ENCODE data around the gene ST7. TPM values are rescaled to one million over a fixed set of nuclear protein-coding genes. Genes with fewer than 3 reads are reported as not detected.

Gene ST7
- total RNA-seq, 1 donor from 2014 or later, result 19.7 TPM

DNA sequence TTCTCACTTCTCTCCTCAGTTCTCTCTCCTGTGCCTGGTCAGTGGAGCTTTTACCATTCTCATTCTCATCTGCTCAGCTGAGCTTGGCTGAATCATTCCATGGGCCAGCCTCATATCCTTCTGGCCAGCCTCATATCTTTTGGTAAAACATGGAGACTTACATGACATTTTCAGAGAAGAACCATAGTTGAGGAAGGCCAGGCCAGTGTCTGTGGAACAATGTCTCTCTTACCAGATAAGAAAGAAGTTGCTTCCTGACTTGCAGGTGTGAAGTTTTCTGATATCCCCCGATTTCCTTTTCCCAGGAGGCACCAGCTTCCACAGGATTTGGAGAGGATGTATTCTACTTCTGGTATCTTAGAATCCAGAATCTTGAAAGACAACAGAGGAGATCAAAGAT, 24.7 kb downstream of the ST7 start:
- no peak for DNase-seq (ENCODE audit: low spot score)

DNA sequence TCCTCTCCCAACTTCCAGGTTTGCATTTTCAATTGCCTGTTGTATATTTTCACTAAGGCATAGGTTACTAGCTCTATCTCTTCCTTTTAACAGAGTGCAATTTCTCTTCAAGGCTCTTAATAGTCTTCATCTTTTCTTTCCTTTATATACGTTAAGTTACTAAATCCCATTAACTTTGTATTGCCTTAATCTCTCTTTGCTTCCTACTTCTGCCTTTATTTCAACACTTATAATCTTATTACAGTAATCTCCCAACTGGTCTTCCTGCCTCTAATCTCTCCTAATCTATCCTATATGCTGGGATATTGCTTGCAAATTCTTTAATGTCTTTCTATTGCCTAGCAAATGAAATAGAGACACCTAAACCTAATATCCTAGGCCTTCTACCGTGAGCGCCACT, 26.1 kb downstream of the ST7 start:
- DNase-seq (ENCODE audit: low spot score), result no peak

DNA sequence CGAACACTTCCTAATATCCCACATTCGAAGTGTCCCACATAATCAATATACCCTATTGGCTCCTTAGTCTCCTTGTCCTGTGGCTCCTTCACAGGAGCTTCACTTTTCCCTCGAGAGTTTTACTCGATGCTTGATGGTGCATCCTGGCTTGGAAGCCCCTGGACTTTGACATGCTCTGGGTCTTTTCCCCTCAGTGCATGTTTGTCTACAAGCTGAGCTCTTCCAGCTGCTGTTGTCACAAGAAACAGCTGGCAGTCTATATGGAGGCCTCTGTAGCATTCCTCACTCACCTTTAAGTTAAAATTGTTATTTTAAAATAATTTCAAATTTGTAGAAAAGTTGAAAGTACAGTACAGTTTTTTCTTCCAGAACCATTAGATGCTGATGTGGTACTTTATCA, 27.1 kb downstream of the ST7 start:
- no peak for DNase-seq (ENCODE audit: low spot score)

- no peak for DNase-seq (ENCODE audit: low spot score)
These were observed 28.6 kb downstream of the ST7 start for GRCh38 chr7:116981939-116982338.

- DNase-seq (ENCODE audit: low spot score), result no peak
These were observed 31.2 kb downstream of the ST7 start for GRCh38 chr7:116984511-116984910.

DNA sequence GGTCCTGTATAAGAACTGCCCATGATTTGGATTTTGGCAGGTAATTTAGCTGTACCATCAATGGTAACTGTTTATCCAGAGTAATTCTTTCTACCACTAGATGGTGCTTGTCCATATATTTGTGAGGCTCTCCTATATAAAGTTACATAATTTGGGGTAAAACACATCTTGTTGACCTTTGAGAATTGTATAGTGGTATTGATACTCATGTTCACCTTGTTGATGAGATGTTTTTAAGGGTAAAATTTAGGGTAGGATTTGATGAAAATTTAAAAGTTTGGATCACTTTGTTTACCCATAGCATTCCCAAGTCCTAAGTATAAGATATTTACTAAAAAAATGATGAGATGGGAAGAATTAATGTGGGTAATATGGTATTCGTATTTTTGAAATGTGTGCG, 31.6 kb downstream of the ST7 start:
- DNase-seq (ENCODE audit: low spot score), result peak; percentile 37

- DNase-seq (ENCODE audit: low spot score), result no peak
These were observed 32.3 kb downstream of the ST7 start for GRCh38 chr7:116985575-116985974.

GRCh38 chr7:116986611-116987565, 33.6 kb downstream of the ST7 start:
- DNase-seq (ENCODE audit: low spot score), result no peak

- DNase-seq (ENCODE audit: low spot score), result no peak
These were observed 35.2 kb downstream of the ST7 start for GRCh38 chr7:116988363-116988989.

DNA sequence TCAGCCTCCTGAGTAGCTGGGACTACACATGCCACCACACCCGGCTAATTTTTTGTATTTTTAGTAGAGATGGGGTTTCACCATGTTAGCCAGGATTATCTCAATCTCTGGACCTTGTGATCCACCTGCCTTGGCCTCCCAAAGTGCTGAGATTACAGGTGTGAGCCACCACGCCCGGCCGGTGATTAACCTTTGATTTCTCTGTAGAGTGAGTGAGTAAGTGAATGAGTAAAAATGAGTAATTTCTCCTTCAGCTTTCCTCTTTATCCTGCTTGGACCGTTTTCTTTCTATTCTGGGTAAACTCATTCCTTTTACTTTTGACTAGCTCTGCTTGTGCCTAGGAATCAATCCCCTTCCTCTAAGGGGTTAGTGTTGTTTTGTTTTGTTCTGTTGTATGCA, 36.8 kb downstream of the ST7 start:
- no peak for DNase-seq (ENCODE audit: low spot score)

GRCh38 chr7:116991233-116991632, 37.9 kb downstream of the ST7 start:
- no peak for DNase-seq (ENCODE audit: low spot score)

GRCh38 chr7:116994611-116995010, 41.3 kb downstream of the ST7 start:
- DNase-seq (ENCODE audit: low spot score), result no peak

DNA sequence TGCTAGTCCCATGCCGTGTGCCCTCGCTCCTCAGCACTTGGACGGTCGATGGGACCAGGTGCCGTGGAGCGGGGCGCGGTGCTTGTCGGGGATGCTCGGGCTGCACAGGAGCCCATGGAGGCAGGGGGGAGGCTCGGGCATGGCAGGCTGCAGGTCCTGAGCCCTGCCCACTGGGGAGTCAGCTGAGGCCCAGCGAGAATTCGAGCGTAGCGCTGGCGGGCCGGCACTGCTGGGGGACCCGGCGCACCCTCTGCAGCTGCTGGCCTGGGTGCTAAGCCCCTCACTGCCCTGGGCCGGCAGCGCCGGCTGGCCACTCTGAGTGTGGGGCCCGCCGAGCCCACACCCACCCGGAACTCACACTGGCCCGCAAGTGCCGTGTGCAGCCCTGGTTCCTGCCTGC, 44.7 kb downstream of the ST7 start:
- DNase-seq (ENCODE audit: low spot score), result no peak

DNA sequence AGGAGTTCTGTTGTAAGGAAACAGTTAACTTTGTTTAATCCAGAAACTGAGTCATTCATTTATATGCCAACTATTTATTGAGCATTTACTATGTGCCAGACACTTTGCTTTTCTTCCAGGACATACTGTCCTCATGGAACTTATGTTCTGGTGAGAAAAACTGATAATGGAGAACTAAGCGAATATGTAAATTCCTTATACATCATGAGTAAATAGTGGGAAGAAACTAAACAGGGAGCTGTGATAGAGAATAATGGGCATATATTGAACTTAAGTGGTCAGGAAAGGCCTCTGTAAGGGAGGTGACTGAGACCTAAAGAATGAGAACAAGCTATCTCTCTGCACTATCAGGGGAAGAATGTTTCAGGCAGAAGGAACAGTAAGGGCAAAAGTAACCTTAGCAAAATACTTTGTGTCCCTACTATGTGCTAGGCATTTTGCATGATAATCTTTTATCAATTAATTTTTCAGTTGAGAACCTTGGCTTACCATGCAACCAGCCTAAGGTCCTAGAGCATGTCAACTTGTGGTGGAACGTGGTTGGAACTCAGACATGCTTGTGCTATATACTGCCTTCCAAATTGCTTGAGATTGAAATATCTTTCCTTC, 45.4 kb downstream of the ST7 start:
- DNase-seq (ENCODE audit: low spot score), result no peak

DNA sequence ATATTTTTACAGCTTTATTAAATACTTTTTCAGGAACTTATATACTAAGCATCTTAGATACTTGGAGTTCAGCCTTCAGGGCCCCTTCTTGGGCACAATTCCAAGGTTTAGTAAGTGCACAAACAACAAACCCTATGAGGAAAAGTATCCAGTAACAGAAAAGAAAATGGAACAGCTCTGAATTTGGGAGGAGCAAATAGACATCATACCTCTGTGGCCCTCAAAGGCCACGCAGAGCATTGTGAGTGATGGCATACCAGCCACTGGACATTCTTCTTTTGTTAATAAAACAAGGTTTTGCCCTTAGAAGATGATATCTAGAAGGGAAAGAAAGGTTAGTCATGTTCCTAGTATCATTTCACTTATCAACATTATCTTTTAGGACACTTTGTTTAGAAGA, 46.0 kb downstream of the ST7 start:
- no peak for DNase-seq (ENCODE audit: low spot score)

- no peak for DNase-seq (ENCODE audit: low spot score)
These were observed 48.0 kb downstream of the ST7 start for GRCh38 chr7:117001283-117001682.

- peak; percentile 48 for DNase-seq (ENCODE audit: low spot score)
These were observed 51.6 kb downstream of the ST7 start for GRCh38 chr7:117004899-117005298.

- DNase-seq (ENCODE audit: low spot score), result peak; percentile 53
These were observed 52.1 kb downstream of the ST7 start for GRCh38 chr7:117005449-117005848.

- DNase-seq (ENCODE audit: low spot score), result no peak
These were observed 53.8 kb downstream of the ST7 start for GRCh38 chr7:117006907-117007684.

DNA sequence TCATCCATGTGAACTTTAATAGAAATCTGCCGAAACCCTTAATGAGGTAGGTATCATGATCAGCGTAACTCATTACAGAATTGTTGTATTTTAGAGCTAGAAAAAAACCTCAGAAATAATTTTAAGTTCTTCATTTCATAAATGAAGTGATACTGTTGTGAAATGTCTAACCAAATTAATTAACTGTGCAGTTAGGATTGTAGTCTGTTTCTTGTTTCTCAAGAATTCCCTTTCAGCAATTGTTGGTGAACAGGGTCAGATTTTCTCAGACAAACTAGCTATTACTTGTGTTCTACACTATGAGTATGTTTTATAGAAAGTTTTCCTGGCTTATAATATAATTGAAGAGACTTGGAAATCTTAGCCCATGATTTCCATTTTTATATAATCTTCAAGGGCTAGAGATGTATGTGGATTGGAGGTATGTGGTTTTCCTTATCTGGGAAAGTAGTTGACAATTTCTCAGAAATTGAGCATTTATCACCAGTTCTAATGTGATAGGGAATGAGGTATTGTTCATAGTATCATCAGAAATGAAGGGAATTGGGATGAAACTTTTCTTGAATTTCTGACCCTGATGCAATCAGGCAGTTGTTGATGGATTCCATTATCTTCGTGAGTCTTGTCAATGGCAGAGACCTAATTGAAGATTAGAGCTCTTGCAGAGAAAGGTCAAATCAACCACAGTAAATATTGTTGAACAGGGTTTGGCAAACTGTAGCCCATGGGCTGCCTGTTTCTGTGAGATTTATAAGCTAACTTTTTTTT, 55.0 kb downstream of the ST7 start:
- no peak for DNase-seq (ENCODE audit: low spot score)

GRCh38 chr7:117008886-117009531, 55.7 kb downstream of the ST7 start:
- DNase-seq (ENCODE audit: low spot score), result no peak

Data from umbilical cord (tissue), 2 donors.